NCI-H460 (cell line): ENCODE data around the gene DLK1. TPM values are rescaled to one million over a fixed set of nuclear protein-coding genes. Genes with fewer than 3 reads are reported as not detected.

Source experiments
- DNase-seq: peaks from one replicate; pipeline ENCODE4 v3.0.0-alpha.2; 2016; ENCODE audit warnings: low read depth; ENCODE audit errors: extremely low read depth
- total RNA-seq: library from RNA; depleted of rRNA; stranded (reverse); fragments of >200 nt; shearing (Covaris generic); gene quantifications from 2 replicates; pipeline ENCODE4 v1.2.3, GENCODE V29; 2014

The DLK1 gene
- total RNA-seq, 1 experiment from 2014 or later = not detected

GRCh38 chr14:100773331-100774163, 46.9 kb downstream of the DLK1 start:
- DNase-seq = no peak

- DNase-seq = no peak
Measured at GRCh38 chr14:100774164-100774537, 47.5 kb downstream of the DLK1 start.

GRCh38 chr14:100775351-100775830, 48.7 kb downstream of the DLK1 start:
- no peak for DNase-seq

GRCh38 chr14:100775831-100776591, 49.3 kb downstream of the DLK1 start:
- DNase-seq = no peak

GRCh38 chr14:100776681-100777365, 50.1 kb downstream of the DLK1 start:
- no peak for DNase-seq

- no peak for DNase-seq
Measured at GRCh38 chr14:100777366-100777817, 50.7 kb downstream of the DLK1 start.

- no peak for DNase-seq
Measured at GRCh38 chr14:100777818-100778525, 51.3 kb downstream of the DLK1 start.

GRCh38 chr14:100778526-100778882, 51.8 kb downstream of the DLK1 start:
- no peak for DNase-seq

GRCh38 chr14:100778951-100779690, 52.4 kb downstream of the DLK1 start:
- no peak for DNase-seq

- no peak for DNase-seq
Measured at GRCh38 chr14:100779691-100780080, 53.0 kb downstream of the DLK1 start.

GRCh38 chr14:100780246-100780645, 53.6 kb downstream of the DLK1 start:
- DNase-seq = no peak

GRCh38 chr14:100780646-100781355, 54.1 kb downstream of the DLK1 start:
- no peak for DNase-seq

GRCh38 chr14:100781952-100782351, 55.3 kb downstream of the DLK1 start:
- DNase-seq = no peak

GRCh38 chr14:100782516-100783320, 56.0 kb downstream of the DLK1 start:
- DNase-seq = no peak

GRCh38 chr14:100783630-100784370, 57.1 kb downstream of the DLK1 start:
- no peak for DNase-seq

GRCh38 chr14:100784523-100785337, 58.0 kb downstream of the DLK1 start:
- no peak for DNase-seq

GRCh38 chr14:100785338-100785615, 58.6 kb downstream of the DLK1 start:
- no peak for DNase-seq
